OCI-LY7 (cell line): ENCODE data around the gene CLIP3. TPM values are rescaled to one million over a fixed set of nuclear protein-coding genes. Genes with fewer than 3 reads are reported as not detected.

Experiments
- BruUV-seq: library from RNA; stranded (reverse); fragments of 400-500 nt; replicated peaks from 2 replicates; lab custom pipeline; 2021; lab: Mats Ljungman, UMichigan
- CTCF ChIA-PET: fragments of 300-600 bp; sonication (Branson Sonifier 250); formaldehyde crosslinking; loops from one replicate; lab custom pipeline; 2022; ENCODE audit warnings: antibody characterized with exemption; ENCODE audit not compliant: unreplicated experiment; lab: Charles Lee
- POLR2A ChIA-PET: fragments of 300-600 bp; sonication (Branson Sonifier 250); formaldehyde crosslinking; loops from one replicate; lab custom pipeline; 2022; ENCODE audit warnings: antibody characterized with exemption; lab: Charles Lee
- DNase-seq: peaks from one replicate; pipeline ENCODE4 v3.0.0-alpha.2; 2015; ENCODE audit warnings: low spot score
- H2AFZ ChIP-seq: fragments of 200-600 bp; sonication (generic), shearing (Covaris generic); 2 replicates; pipeline ENCODE4 v1.6.1; 2014; ENCODE audit warnings: mild to moderate bottlenecking, antibody characterized with exemption, low read length, moderate library complexity
- H3K27ac ChIP-seq: fragments of 200-600 bp; sonication (generic); 2 replicates; pipeline ENCODE4 v1.5.1; 2014; ENCODE audit warnings: mixed run types, low read depth, mild to moderate bottlenecking, moderate library complexity, low read length, inconsistent platforms; ENCODE audit not compliant: poor library complexity, severe bottlenecking
- H3K36me3 ChIP-seq: fragments of 200-600 bp; sonication (generic); 2 replicates; pipeline ENCODE4 v1.6.1; 2014; ENCODE audit warnings: mild to moderate bottlenecking, antibody characterized with exemption, low read length, moderate library complexity, mixed read lengths; ENCODE audit not compliant: insufficient read depth
- H3K4me1 ChIP-seq: fragments of 200-600 bp; sonication (generic); 2 replicates; pipeline ENCODE4 v1.5.1; 2014; ENCODE audit warnings: mild to moderate bottlenecking, low read length; ENCODE audit not compliant: insufficient read depth, poor library complexity, severe bottlenecking
- H3K4me2 ChIP-seq: fragments of 200-600 bp; sonication (generic); 2 replicates; pipeline ENCODE4 v1.6.1; 2014; ENCODE audit warnings: mild to moderate bottlenecking, low read length
- H3K4me3 ChIP-seq: fragments of 200-600 bp; sonication (generic); 2 replicates; pipeline ENCODE4 v1.5.1; 2014; ENCODE audit warnings: mild to moderate bottlenecking, low read depth, low read length; ENCODE audit not compliant: poor library complexity, severe bottlenecking
- H3K79me2 ChIP-seq: fragments of 200-600 bp; sonication (generic); 2 replicates; pipeline ENCODE4 v1.6.1; 2016; ENCODE audit warnings: low read depth, mild to moderate bottlenecking, low read length, moderate library complexity, mixed read lengths; ENCODE audit not compliant: insufficient read depth
- H3K9me2 ChIP-seq: fragments of 200-600 bp; sonication (generic); 2 replicates; pipeline ENCODE4 v1.6.1; 2016; ENCODE audit warnings: mild to moderate bottlenecking, low read length, mixed read lengths; ENCODE audit not compliant: insufficient read depth
- H3K9me3 ChIP-seq: fragments of 200-600 bp; sonication (generic); 2 replicates; pipeline ENCODE4 v1.6.1; 2014; ENCODE audit warnings: mild to moderate bottlenecking, mixed run types, low read length, mixed read lengths
- H4K20me1 ChIP-seq: fragments of 200-600 bp; sonication (generic); 2 replicates; pipeline ENCODE4 v1.6.1; 2014; ENCODE audit warnings: mild to moderate bottlenecking, antibody characterized with exemption, low read length, moderate library complexity, mixed read lengths; ENCODE audit not compliant: insufficient read depth
- CTCF ChIP-seq: fragments of 200-600 bp; sonication (generic); conservative IDR thresholded peaks from 2 replicates; pipeline ENCODE4 v1.5.1; 2014; ENCODE audit warnings: mild to moderate bottlenecking, antibody characterized with exemption, low read length, moderate library complexity, mixed read lengths
- EZH2phosphoT487 ChIP-seq: fragments of 200-600 bp; sonication (generic); IDR thresholded peaks from 2 replicates; pipeline ENCODE4 v1.6.1; 2018; ENCODE audit warnings: low read depth, borderline replicate concordance, mild to moderate bottlenecking, mixed run types, antibody characterized with exemption, low read length, moderate library complexity, mixed read lengths
- intact Hi-C: fragments of 100-400 bp; cut with micrococcal nuclease; formaldehyde crosslinking; loops from one replicate; pipeline ENCODE4 v1.10.0; 2022; ENCODE audit not compliant: unreplicated experiment
- total RNA-seq, 2 experiments: library from RNA; depleted of rRNA in 1 of 2; stranded (reverse); fragments of >200 nt in 1 of 2; shearing (Covaris generic) in 1 of 2; gene quantifications; 2 replicates each; pipeline ENCODE4 v1.2.3, GENCODE V29; 2014 to 2022

The CLIP3 gene
- total RNA-seq, 2 experiments from 2014 or later, result 0.66 to 2.4 TPM

GRCh38 chr19:36013280-36014011 is 19.2 kb downstream of the CLIP3 start:
- H4K20me1 ChIP-seq, result no peaks in the 10 kb centered on the region
- ChIA-PET CTCF (no interaction called here), POLR2A (interaction anchor here (0.8 to 1.0 kb wide), 3 partner anchors 18 to 268 kb away, joined by 3 to 8 read pairs (median 4); partner anchors contain the start of gene PSENEN)
- H2AFZ ChIP-seq, result peak overlapping the region; percentile 74
- intact Hi-C loops, result no loop called here
- no peaks in the 10 kb centered on the region for H3K9me3 ChIP-seq
- no TSS peak for BruUV-seq
- peak overlapping the region; percentile 84 for H3K4me3 ChIP-seq
- no peaks in the 10 kb centered on the region for H3K36me3 ChIP-seq
- TF ChIP-seq CTCF (no peak), EZH2phosphoT487 (no peak)
- no peak overlapping the region for H3K27ac ChIP-seq
- no peak for DNase-seq
- H3K9me2 ChIP-seq, result no peaks in the 10 kb centered on the region
- H3K79me2 ChIP-seq, result peaks cover 7% of the 10 kb centered on the region; the same call in 1 of the 2 replicates
- H3K4me1 ChIP-seq, result peaks cover 6% of the 10 kb centered on the region
- H3K4me2 ChIP-seq, result peak overlapping the region; percentile 77

- H2AFZ ChIP-seq, result no peak overlapping the region
- no TSS peak for BruUV-seq
- DNase-seq, result no peak
- no peak overlapping the region for H3K27ac ChIP-seq
- no peaks in the 10 kb centered on the region for H3K36me3 ChIP-seq
- no peaks in the 10 kb centered on the region for H3K9me2 ChIP-seq
- CTCF ChIA-PET, result no interaction called here
- H4K20me1 ChIP-seq, result no peaks in the 10 kb centered on the region
- H3K4me1 ChIP-seq, result peaks cover 6% of the 10 kb centered on the region
- peaks cover 7% of the 10 kb centered on the region; the same call in 1 of the 2 replicates for H3K79me2 ChIP-seq
- POLR2A ChIA-PET, result no interaction called here
- no peak overlapping the region for H3K4me3 ChIP-seq
- H3K4me2 ChIP-seq, result no peak overlapping the region
- intact Hi-C loops, result no loop called here
- no peaks in the 10 kb centered on the region for H3K9me3 ChIP-seq
- TF ChIP-seq CTCF (no peak), EZH2phosphoT487 (no peak)
Measured at GRCh38 chr19:36010402-36010801, 22.3 kb downstream of the CLIP3 start.
